Astrocyte (in vitro differentiated cells and primary cell): ENCODE results near the gene DGCR2.

Experiments used
- EZH2 ChIP-seq: IDR thresholded peaks from 2 replicates; pipeline ENCODE4 v1.6.1; 2012; ENCODE audit warnings: mild to moderate bottlenecking, low read length, inconsistent platforms; ENCODE audit not compliant: insufficient read depth
- TF ChIP-seq, protein P1 (sequence below): IDR thresholded peaks from 2 replicates; pipeline ENCODE4 v1.5.1; 2011; ENCODE audit warnings: low read depth, mild to moderate bottlenecking, inconsistent platforms, low read length, moderate library complexity; ENCODE audit not compliant: insufficient read depth

DNA sequence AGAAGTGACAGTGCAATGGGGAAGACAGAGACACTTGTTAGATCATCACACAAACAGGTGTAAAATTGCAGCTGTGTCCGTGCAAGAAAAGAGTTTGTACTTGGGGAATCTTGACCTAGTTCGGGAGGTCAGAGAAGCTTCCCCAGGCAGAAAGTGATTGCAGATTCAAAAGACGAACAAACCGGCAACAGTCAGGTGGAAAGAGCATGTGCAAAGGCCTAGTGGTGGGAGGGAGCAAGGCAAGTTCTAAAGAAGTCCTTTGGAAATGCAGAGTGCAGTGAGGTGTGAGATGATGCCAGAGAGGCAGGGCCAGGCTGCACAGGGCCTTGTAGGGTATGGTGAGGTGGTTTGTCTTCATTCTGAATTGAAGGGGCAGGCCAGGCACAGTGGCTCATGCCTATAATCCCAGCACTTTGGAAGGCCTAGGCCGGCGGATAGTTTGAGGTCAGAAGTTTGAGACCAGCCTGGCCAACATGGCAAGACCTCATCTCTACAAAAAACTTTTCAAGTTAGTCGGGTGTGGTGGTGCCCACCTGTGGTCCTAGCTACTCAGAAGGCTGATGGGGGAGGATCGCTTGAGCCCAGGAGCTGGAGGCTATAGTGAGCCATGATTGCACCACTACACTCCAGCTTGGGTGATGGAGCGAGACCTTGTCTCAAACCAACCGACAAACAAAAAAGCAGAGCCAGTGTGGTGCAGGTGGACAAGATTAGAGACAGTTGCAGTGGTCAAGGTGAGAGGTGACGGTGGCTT, 24.2 kb upstream of the DGCR2 start:
- TF ChIP-seq EZH2 = no peak
- TF ChIP-seq, protein P1, sequence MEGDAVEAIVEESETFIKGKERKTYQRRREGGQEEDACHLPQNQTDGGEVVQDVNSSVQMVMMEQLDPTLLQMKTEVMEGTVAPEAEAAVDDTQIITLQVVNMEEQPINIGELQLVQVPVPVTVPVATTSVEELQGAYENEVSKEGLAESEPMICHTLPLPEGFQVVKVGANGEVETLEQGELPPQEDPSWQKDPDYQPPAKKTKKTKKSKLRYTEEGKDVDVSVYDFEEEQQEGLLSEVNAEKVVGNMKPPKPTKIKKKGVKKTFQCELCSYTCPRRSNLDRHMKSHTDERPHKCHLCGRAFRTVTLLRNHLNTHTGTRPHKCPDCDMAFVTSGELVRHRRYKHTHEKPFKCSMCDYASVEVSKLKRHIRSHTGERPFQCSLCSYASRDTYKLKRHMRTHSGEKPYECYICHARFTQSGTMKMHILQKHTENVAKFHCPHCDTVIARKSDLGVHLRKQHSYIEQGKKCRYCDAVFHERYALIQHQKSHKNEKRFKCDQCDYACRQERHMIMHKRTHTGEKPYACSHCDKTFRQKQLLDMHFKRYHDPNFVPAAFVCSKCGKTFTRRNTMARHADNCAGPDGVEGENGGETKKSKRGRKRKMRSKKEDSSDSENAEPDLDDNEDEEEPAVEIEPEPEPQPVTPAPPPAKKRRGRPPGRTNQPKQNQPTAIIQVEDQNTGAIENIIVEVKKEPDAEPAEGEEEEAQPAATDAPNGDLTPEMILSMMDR = no peak
